ENCODE measurements around the gene TAGLN.

TAGLN gene

GRCh38 chr11:117166491-117166890, 32.7 kb upstream of the TAGLN start:
- H3K27me3 Mint-ChIP-seq (ENCODE audit: low read depth) = no peaks in the 10 kb centered on the region
- peak overlapping the region; percentile 10 to 81 (median 56) for H3K27ac Mint-ChIP-seq
- H3K4me1 Mint-ChIP-seq = peaks cover 49% of the 10 kb centered on the region
- no peak overlapping the region for H3K4me3 Mint-ChIP-seq
- TF ChIP-seq CTCF (IDR thresholded peaks at IDR 0.05; ENCODE audit: unreplicated experiment in 3 of 3) = no peak
- no peaks in the 10 kb centered on the region for H3K9me3 Mint-ChIP-seq
- H3K36me3 Mint-ChIP-seq (ENCODE audit: low read depth) = peaks cover 77% of the 10 kb centered on the region

- TF ChIP-seq CTCF (IDR thresholded peaks at IDR 0.05; ENCODE audit: unreplicated experiment in 3 of 3) = no peak
- no peaks in the 10 kb centered on the region for H3K27me3 Mint-ChIP-seq (ENCODE audit: low read depth)
- H3K27ac Mint-ChIP-seq = peak overlapping the region; percentile 87 to 92 (median 89)
- peak overlapping the region in 1 of 3 experiments; percentile 15 for H3K4me3 Mint-ChIP-seq
- no peaks in the 10 kb centered on the region for H3K9me3 Mint-ChIP-seq
- H3K4me1 Mint-ChIP-seq = peaks cover 76% of the 10 kb centered on the region
- peaks cover 47% of the 10 kb centered on the region for H3K36me3 Mint-ChIP-seq (ENCODE audit: low read depth)
Observed at GRCh38 chr11:117169736-117170135, 29.4 kb upstream of the TAGLN start.

- no peaks in the 10 kb centered on the region for H3K27me3 Mint-ChIP-seq (ENCODE audit: low read depth)
- H3K9me3 Mint-ChIP-seq = no peaks in the 10 kb centered on the region
- peak overlapping the region; percentile 23 to 71 (median 47) for H3K4me3 Mint-ChIP-seq
- H3K4me1 Mint-ChIP-seq = peaks cover 80% of the 10 kb centered on the region
- peak overlapping the region; percentile 87 to 92 (median 89) for H3K27ac Mint-ChIP-seq
- peaks cover 45% of the 10 kb centered on the region for H3K36me3 Mint-ChIP-seq (ENCODE audit: low read depth)
- no peak for TF ChIP-seq CTCF (IDR thresholded peaks at IDR 0.05; ENCODE audit: unreplicated experiment in 3 of 3)
Observed at GRCh38 chr11:117170210-117170609, 29.0 kb upstream of the TAGLN start.

DNA sequence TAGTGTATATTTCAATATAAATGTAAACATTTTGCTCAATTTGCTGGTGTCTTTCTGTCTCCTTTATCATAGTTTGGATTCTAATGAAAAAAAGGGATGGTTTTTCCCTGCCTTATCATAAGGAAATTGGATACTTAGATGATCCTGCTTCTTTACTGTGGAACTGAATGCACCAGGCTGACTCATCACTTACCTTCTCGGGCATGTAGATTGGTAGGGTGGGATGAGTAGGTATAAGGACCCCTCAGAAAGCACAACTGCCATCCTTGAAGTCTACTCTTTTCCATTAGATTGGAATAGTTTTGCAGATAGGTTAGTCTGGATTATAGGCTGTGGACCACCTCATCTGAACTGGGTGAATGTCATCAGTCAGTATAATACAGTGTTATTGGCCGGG, 28.2 kb upstream of the TAGLN start:
- Mint-ChIP-seq H3K9me3 (no peaks in the 10 kb centered on the region), H3K27me3 (ENCODE audit: low read depth) (no peaks in the 10 kb centered on the region), H3K4me1 (peaks cover 81% of the 10 kb centered on the region), H3K4me3 (peak overlapping the region in 2 of 3 experiments; percentile 13 to 22), H3K36me3 (ENCODE audit: low read depth) (peaks cover 37% of the 10 kb centered on the region), H3K27ac (peak overlapping the region; percentile 87 to 92 (median 89))
- TF ChIP-seq CTCF (IDR thresholded peaks at IDR 0.05; ENCODE audit: unreplicated experiment in 3 of 3) = no peak

GRCh38 chr11:117171404-117172061, 27.6 kb upstream of the TAGLN start:
- TF ChIP-seq CTCF (IDR thresholded peaks at IDR 0.05; ENCODE audit: unreplicated experiment in 3 of 3) = no peak
- H3K4me1 Mint-ChIP-seq = peaks cover 77% of the 10 kb centered on the region

More at GRCh38 chr11:117171404-117172061, 27.6 kb upstream of the TAGLN start:
- no peaks in the 10 kb centered on the region for H3K9me3 Mint-ChIP-seq
- peak overlapping the region; percentile 87 to 92 (median 89) for H3K27ac Mint-ChIP-seq
- H3K36me3 Mint-ChIP-seq (ENCODE audit: low read depth) = peaks cover 32% of the 10 kb centered on the region
- no peaks in the 10 kb centered on the region for H3K27me3 Mint-ChIP-seq (ENCODE audit: low read depth)
- peak overlapping the region; percentile 13 to 34 (median 16) for H3K4me3 Mint-ChIP-seq
